ENCODE results near the gene MIPOL1.
"Not testable (repeated sequence)": the region's sequence is repeated elsewhere in the genome, so short reads cannot be mapped to it uniquely, and the experiment has no call there.

MIPOL1 gene

DNA sequence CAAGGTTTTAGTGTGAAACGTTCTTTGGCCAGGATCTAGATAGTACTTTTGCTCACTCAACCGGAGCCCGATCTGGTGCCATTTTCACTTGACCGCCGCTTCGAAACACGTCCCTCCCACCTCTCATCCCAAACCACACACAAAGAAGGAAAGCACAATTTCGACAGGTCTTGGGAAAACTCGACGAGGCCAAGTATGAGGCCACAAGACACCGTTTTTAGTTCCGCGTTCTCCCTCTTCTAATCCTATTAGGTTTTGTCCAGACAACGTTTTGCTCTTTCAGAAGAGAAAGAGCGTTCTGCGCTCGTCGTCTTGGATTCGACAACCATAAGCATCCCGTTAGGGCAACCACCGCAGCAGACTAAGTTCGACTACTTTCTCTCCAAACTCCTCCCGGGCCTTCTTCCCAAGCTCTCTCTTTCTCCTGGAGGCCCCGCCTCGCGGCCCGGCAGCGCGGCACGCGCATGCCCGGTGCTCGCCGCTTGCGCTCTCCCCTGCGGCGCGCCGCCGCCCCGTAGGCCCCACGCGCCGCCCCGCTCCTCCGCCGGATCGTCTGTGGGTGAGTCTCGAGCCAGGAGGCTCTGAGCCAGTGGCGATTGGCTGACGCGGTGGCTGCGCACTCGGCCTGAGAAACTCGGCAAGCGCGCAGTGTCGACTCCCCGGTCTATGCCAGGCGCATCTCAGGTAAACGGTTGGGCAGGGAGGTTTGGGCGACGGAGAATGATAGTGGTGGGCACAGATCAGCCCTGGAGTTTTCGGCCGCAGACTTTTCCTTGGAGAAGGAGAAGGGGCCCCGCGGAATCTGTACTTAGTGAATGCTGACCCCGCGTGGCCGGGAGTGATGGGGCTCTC, at the start of gene MIPOL1:
TSS of gene MIPOL1 (plus strand) at position 517 of the 852 bp plus-strand sequence. CDS start 49,952 bp downstream, outside the sequence.
- in situ Hi-C loops (cut with MboI; ENCODE audit: low pct_unique_long_range_greater_than_20kb, low sequenced_read_pairs) = no loop called here

DNA sequence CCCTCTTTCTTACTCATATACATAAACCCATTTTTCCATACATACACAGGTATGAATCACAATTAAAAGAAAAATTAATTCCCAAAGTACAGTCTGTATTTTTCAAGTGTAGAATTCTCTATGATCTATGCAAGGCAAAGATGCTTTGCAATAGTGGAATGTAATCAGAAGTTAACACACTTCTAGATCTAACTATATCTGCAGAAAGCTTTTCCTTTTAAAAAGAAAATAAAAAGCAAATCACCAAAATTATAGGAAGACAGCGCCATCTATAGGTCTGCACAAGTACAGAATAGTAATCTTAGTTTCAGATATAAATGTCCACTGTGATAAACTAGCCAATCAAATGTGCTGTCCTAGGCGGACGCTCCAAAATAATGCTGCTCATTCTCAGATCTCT, 47.3 kb upstream of the MIPOL1 start:
- DNase-seq = peak; percentile 51
- in situ Hi-C loops (cut with MboI; ENCODE audit: low pct_unique_long_range_greater_than_20kb, low sequenced_read_pairs) = no loop called here

More for the DNA sequence above, at the start of gene MIPOL1:
- no peak for DNase-seq

DNA sequence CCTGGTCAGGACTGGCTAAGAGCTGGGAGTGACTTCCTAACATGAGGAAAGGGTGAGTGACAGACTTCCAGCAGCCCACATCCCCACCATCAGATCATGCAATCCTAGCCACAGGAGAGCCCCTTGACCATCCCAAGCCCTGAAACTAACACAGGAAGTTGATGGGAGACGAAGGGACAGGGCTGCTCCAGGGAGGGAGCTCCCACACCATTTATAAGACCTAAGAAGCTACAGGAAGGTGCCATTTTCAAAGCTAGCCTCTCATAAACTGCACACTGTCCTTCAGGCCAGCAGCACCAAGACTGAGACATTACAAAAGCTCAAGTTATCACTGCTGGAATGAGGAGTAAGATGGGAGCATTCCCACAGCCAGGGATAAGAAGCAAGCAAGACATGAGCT, 44.7 kb upstream of the MIPOL1 start:
- no peak for DNase-seq
- in situ Hi-C loops (cut with MboI; ENCODE audit: low pct_unique_long_range_greater_than_20kb, low sequenced_read_pairs) = no loop called here

GRCh38 chr14:37153483-37153882, 44.3 kb upstream of the MIPOL1 start:
- in situ Hi-C loops (cut with MboI; ENCODE audit: low pct_unique_long_range_greater_than_20kb, low sequenced_read_pairs) = no loop called here
- no peak for DNase-seq

DNA sequence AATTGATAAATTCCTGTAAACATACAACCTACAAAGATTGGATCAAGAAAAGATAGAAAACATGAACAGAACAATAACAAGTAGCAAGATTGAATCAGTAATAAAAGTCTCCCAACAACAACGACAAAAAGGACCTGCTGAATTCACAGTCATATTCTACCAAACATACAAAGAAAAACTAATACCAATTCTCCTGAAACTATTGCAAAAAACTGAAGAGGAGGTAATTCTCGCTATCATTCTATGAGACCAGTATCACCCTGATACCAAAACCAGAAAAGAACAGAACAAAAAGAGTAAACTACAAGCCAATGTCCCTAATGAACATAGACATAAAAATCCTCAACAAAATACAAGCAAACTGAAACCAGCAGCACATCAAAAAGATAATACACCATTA, 39.8 kb upstream of the MIPOL1 start:
- in situ Hi-C loops (cut with MboI; ENCODE audit: low pct_unique_long_range_greater_than_20kb, low sequenced_read_pairs) = no loop called here
- DNase-seq = no peak

DNA sequence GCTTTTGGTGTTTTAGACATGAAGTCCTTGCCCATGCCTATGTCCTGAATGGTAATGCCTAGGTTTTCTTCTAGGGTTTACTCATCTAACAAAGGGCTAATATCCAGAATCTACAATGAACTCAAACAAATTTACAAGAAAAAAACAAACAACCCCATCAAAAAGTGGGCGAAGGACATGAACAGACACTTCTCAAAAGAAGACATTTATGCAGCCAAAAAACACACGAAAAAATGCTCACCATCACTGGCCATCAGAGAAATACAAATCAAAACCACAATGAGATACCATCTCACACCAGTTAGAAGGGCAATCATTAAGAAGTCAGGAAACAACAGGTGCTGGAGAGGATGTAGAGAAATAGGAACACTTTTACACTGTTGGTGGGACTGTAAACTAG, 35.4 kb upstream of the MIPOL1 start:
- DNase-seq; in situ Hi-C loops (cut with MboI; ENCODE audit: low pct_unique_long_range_greater_than_20kb, low sequenced_read_pairs): not testable (repeated sequence)

DNA sequence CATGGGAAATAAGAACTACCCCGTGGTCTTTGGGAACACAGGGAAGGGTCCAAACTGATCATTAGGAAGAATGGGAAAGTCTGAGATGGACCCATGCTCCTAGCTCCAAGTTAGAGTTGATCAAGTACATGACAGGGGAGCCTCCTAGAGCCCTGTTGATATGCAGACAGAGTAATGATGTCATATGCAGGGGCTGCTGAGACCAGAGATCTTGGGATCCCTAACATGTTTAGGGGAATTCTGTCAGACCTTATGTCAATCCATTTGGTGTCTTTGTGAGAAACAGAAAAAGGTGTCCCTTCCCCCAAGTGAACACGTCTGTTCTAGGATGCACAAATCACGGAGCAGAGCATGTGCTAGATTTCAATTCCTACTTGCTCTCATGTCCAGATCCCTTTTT, 31.9 kb upstream of the MIPOL1 start:
- in situ Hi-C loops (cut with MboI; ENCODE audit: low pct_unique_long_range_greater_than_20kb, low sequenced_read_pairs) = no loop called here
- DNase-seq = no peak

GRCh38 chr14:37167151-37168047, 30.3 kb upstream of the MIPOL1 start:
- DNase-seq = no peak
- in situ Hi-C loops (cut with MboI; ENCODE audit: low pct_unique_long_range_greater_than_20kb, low sequenced_read_pairs) = no loop called here

DNA sequence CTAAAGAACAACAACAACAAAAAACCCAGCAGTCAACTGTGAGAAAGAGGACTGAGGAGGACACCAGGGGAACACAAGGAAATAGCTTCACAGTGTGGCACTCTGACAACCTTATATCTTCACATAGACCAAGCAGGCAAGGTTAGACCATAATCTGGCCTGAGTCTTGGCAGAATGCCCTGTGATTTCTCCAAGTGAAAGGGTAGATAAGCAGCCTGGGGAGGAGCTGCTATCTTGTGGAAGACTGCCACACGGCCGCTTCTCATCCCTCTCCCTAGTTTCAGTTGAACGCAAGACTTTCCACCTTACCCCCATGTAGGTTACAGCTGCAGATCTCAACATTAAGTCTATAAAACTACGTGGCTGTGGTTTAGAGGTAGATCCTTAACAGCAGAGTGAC, 29.0 kb upstream of the MIPOL1 start:
- in situ Hi-C loops (cut with MboI; ENCODE audit: low pct_unique_long_range_greater_than_20kb, low sequenced_read_pairs) = no loop called here
- DNase-seq = no peak

DNA sequence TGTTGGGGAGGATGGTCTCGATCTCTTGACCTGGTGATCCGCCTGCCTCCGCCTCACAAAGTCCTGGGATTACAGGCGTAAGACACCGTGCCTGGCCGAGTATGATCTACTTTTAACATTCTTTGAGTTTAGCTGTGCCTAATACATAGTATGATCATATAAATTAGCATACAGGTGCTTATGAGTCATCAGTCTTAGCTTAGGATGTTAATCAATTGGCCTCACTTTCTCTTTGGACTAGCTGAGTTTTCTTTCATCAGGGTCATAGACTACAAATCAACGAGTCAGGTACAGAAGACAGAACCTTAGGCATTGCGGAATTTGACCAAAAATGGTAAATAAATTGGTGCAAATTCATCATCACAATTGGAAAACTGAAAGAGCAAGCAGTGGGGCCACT, 27.5 kb upstream of the MIPOL1 start:
- DNase-seq = no peak
- in situ Hi-C loops (cut with MboI; ENCODE audit: low pct_unique_long_range_greater_than_20kb, low sequenced_read_pairs) = no loop called here

- DNase-seq = no peak
- in situ Hi-C loops (cut with MboI; ENCODE audit: low pct_unique_long_range_greater_than_20kb, low sequenced_read_pairs) = no loop called here
Observed at GRCh38 chr14:37170993-37171392, 26.7 kb upstream of the MIPOL1 start.

- no peak for DNase-seq
- in situ Hi-C loops (cut with MboI; ENCODE audit: low pct_unique_long_range_greater_than_20kb, low sequenced_read_pairs) = no loop called here
Observed at GRCh38 chr14:37171678-37172023, 26.1 kb upstream of the MIPOL1 start.

GRCh38 chr14:37172024-37172869, 25.5 kb upstream of the MIPOL1 start, which contains the start of gene SLC25A21:
Gene SLC25A21, minus strand, starts transcription at chr14:37172606.
- no peak for DNase-seq
- in situ Hi-C loops (cut with MboI; ENCODE audit: low pct_unique_long_range_greater_than_20kb, low sequenced_read_pairs) = no loop called here

GRCh38 chr14:37172936-37173614, 24.7 kb upstream of the MIPOL1 start:
- DNase-seq = no peak
- in situ Hi-C loops (cut with MboI; ENCODE audit: low pct_unique_long_range_greater_than_20kb, low sequenced_read_pairs) = no loop called here

- in situ Hi-C loops (cut with MboI; ENCODE audit: low pct_unique_long_range_greater_than_20kb, low sequenced_read_pairs) = no loop called here
- no peak for DNase-seq
Observed at GRCh38 chr14:37179896-37180502, 17.7 kb upstream of the MIPOL1 start.

GRCh38 chr14:37180886-37181285, 16.9 kb upstream of the MIPOL1 start:
- in situ Hi-C loops (cut with MboI; ENCODE audit: low pct_unique_long_range_greater_than_20kb, low sequenced_read_pairs); DNase-seq: not testable (repeated sequence)

- no peak for DNase-seq
- in situ Hi-C loops (cut with MboI; ENCODE audit: low pct_unique_long_range_greater_than_20kb, low sequenced_read_pairs) = no loop called here
Observed at GRCh38 chr14:37181441-37181840, 16.3 kb upstream of the MIPOL1 start.

DNA sequence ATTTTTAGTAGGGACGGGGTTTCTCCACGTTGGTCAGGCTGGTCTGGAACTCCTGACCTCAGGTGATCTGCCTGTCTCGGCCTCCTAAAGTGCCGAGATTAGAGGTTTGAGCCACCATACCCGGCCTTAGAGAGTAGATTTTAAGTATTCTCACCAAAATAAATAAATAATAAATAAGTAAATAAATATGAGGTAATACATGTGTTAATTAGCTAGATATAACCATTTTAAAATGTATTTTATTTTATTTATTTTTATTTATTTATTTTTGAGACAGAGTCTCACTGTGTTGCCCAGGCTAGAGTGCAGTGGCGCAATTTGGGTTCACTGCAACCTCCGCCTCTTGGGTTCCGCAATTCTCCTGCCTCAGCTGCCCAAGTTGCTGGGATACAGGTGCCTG, 13.2 kb upstream of the MIPOL1 start:
- in situ Hi-C loops (cut with MboI; ENCODE audit: low pct_unique_long_range_greater_than_20kb, low sequenced_read_pairs); DNase-seq: not testable (repeated sequence)

Measured in KBM-7 (cell line).